GM18951 (cell line): Measurements from ENCODE around the gene KRT12.

Source experiments
- POLR2A ChIP-seq: IDR thresholded peaks from 4 replicates; pipeline ENCODE4 v1.6.1; 2011; ENCODE audit warnings: mild to moderate bottlenecking; ENCODE audit not compliant: insufficient read length, insufficient read depth; ENCODE audit errors: extremely low read depth
- in situ Hi-C: fragments of 300-500 bp; cut with MboI; formaldehyde crosslinking; loops from one replicate; pipeline ENCODE4 v1.12.0; 2022; ENCODE audit warnings: low sequenced_read_pairs, mixed read lengths, inconsistent platforms; ENCODE audit not compliant: unreplicated experiment

Gene KRT12

DNA sequence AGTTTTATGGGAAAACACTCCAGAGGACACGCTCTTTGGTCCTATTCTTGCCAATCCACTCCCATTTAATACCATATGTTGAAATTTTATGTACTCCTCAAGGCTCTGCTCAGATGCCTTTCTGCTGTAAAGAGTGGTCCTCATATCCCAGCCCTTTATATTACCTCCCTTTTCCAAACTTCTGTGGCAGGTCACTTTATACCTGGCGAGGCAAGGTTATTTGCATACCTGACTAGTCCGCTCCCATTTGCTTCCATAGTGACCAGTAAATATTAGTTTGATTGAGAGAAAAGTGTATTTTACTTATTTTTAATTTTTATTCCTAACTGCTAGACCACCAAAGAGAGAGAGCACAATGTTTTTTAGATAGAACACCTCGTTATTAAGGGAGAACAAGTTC, 17.3 kb downstream of the KRT12 start:
- TF ChIP-seq POLR2A = no peak
- in situ Hi-C loops = no loop called here

DNA sequence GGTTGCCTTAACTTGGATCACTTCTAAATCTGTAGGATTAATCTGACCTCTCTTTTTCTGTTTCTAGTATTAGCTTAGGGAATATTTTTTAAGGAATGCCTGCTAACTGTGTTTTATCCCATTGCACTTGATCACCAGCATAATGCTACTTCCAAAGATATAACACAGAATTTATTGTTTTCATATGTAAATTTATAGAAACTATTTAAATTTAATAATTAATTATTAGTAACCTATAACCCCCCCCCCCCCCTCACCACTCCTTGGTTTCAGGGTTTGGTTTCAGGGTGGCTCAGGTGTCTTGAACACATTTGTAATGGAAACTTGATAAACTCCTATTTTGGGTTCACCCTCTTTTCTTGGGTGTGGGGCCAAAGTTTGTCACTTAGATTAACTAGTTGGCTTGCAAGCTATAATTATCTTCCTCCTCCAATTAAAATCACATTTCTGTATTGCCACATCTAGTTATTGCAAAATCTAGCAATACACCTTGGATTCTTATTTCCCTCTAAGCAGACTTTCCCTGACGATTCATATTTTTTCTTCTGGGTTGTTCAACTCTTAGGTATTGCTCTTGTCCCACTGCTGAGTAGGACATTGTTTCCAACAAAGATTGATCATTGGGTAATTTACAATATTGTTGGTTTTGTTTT, 18.3 kb downstream of the KRT12 start:
- TF ChIP-seq POLR2A = no peak
- in situ Hi-C loops = no loop called here

DNA sequence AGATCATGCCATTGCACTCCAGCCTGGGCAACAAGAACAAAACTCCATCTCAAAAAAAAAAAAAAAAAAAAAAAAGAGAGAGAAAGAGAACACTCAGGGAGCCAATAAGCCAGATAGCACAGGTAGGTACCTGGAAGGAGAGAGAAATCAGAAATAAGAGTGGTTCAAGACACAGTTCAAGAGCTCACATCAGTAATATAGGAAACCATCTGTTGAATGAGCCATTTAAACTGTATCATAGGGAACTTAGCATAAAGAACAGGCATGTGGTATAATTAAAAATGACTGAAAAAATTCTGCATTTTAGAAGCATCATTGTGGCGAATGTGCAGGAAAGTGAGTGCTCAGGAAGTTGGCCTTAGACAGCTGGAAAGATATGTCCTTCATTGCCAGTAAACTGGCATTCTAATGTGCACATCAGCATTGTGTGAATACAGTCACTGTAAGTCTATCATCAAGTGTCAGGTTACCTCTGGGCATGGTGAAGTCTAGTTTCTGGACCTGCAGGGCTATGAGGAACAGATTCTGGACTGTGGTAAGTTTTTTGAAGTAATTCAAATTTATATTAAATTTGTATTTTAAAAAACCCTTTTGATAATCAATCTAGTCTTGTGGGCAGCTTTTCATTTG, 20.4 kb downstream of the KRT12 start:
- in situ Hi-C loops = no loop called here
- TF ChIP-seq POLR2A = no peak

DNA sequence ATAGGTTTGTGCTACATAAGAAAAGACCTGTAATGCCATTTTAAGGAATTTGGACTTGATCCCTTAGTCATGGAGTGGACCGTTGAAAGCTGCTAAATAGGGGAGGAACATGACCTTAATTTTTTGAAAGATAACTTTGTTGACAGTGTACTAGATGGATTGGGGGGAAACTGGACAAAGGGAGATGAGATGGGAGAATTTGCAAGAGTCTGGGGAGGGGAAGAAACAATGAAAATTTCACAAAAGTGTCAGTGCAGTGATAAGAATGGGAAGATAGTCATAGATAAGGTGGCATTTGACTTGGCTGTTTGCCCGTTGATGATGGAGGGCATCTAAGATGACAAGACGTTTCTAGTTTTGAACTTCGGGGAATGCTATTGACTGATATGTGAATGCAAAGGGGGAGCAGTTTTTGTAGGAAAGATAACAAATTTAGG, 22.3 kb downstream of the KRT12 start:
- no peak for TF ChIP-seq POLR2A
- in situ Hi-C loops = no loop called here

DNA sequence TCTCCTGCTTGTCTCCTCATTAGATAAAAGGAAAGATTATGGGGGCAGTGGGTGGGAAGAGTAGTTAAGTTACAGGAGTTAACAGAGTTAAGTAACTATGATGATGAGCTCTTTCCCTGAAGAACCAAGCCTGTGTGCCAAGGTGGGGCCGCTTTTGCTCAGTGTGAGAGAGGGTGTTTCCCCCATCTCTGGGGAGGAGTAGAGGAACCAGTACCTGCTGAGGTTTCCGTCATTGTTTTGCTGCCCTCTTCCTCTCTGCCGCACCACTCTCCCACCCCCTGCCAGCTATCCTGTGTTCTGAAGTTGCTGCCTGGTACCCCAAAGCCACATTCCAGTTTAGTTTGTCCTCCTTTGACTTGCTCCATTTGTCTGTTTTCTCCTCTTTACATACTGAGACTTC, 23.8 kb downstream of the KRT12 start:
- TF ChIP-seq POLR2A = no peak
- in situ Hi-C loops = no loop called here

DNA sequence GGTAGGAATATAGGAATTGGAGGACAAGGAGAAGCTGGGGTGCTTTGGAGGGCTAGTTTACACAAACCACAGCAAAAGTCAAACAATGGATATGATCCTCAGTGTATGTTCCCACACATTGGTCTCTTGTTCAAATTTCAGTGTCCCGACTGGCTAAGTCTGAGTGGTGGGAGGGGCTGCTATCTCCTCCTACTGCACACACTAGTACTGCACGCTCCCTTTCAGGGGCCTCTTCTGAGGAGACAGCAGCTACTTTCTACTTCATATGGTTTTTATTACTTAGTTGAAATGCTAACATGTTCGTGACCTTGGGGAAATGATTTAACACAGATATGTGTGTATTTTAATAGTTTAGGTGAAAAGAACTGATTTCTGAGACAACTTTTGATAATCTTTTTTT, 25.8 kb downstream of the KRT12 start:
- TF ChIP-seq POLR2A = no peak
- in situ Hi-C loops = no loop called here

DNA sequence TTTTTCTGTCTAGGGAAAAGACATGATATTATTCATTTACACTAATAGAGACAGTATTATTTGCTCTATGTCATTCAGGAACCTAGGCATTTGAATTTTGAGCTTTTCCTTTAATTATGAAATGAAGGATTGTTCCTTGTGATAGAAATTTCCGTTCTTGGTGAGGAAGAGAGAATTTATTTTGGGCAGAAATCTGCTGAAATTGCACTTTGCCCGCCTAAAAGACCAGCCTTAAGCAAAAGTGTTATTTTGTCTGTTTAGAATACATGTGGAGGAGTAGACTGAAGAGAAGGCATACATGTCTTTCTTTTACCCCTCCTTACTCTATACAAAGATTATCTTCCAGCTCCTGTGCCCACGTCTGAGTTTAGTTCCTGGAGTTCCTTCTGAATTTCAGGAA, 27.8 kb downstream of the KRT12 start:
- no peak for TF ChIP-seq POLR2A
- in situ Hi-C loops = no loop called here

DNA sequence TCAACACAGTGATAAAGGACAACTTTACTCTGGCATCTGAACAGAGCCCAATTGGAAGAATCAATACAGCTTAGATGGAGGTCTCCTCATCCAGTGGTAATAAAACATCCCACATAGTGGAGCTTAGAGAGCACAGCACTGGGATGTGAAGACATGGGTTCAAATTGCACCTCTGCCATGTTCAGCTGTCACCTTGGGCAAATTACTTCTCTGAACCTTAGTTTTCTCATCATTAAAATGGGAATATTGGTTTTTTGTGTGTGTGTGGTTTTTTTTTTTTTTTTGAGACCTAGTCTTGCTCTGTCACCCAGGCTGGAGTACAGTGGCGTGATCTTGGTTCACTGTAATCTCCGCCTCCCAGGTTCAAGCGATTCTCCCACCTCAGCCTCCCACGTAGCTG, 31.0 kb downstream of the KRT12 start:
- no peak for TF ChIP-seq POLR2A
- in situ Hi-C loops = no loop called here

DNA sequence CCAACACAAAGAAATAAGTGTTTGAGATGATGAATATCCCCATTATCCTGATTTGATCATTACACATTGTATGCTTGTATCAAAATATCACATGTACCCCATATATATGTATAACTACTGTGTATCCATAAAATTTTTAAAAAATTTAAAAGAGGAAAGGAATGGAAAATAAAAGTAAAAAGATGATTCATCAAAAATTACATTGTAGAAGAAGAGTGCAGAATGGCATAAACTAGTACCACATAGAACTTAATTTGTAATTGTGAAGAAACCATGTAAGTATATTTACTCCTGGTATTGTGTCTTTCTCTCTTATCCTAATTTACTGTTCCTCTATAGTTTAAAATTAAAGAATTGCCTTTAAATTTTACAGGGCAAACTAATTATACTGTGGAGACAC, 33.1 kb downstream of the KRT12 start:
- in situ Hi-C loops = no loop called here
- no peak for TF ChIP-seq POLR2A

DNA sequence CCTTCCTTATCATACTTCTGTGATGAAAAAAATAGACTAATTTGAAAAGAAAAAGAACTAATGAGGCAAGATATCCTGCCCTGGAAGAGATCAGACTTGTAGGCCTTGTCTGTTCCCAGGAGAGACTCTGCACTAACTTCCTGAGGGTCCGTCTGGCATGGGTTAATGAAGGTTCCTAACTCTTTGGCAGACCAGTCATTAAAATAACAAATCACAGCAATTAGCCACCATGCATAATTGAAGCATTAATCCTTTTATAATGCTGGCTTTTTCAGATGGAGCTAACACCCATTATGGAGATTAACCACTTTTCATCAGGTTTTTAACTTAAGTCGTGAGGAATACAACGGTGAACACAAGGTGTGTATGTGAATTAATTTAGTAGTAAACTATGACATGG, 34.2 kb downstream of the KRT12 start:
- no peak for TF ChIP-seq POLR2A
- in situ Hi-C loops = no loop called here

DNA sequence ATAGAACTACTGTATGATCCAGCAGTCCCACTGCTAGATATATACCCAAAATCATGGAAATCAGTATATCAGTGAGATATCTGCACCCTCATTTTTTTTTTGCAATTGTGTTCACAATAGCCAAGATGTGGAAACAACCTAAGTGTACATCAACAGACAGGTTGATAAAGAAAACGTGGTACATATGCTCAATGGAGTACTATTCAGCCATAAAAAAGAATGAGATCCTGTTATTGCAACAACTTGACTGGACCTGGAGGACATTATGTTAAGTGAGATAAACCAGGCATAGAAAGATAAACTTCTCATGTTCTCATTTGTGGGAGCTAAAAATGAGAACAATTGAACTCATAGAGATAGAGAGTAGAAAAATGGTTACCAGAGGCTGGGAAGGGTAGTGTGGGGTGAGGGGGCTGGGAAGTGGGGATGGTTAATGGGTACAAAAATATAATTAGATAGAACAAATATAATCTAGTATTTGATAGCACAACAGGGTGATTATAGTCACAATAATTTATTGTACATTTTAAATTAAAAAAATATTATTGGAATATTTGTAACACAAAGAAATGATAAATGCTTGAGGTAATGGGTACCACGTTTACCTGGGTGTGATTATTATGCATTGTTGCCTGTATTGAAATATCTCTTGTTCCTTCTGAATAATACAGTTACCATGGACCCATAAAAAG, 36.8 kb downstream of the KRT12 start:
- no peak for TF ChIP-seq POLR2A
- in situ Hi-C loops = no loop called here

DNA sequence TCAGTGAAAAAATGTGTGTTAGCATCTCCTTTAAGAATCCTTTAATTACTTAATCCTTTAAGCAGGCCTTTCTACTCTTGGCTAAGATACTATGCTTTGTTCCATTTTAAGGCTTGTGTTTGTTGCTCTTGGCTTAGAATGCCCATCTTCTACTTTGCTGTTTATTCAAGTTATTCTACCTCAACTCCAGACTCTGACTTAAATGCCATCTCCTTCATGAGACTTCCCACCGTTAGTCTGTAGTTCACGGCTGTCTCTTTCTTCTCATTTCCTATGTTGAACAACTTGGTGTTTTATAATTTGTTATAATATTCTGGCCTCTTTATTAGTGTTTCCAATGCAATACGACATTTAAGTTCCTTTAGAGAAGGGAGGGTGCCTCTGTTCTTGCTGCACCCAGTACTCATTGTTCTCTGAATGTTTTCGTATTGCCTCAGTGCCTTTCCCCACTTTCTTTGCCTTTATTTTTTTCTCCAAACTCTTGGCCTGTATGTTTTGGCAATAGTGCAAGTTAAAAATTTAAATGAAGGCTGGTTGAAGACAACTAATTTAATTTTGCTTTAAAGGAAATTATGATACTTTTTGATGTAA, 38.5 kb downstream of the KRT12 start:
- in situ Hi-C loops = no loop called here

DNA sequence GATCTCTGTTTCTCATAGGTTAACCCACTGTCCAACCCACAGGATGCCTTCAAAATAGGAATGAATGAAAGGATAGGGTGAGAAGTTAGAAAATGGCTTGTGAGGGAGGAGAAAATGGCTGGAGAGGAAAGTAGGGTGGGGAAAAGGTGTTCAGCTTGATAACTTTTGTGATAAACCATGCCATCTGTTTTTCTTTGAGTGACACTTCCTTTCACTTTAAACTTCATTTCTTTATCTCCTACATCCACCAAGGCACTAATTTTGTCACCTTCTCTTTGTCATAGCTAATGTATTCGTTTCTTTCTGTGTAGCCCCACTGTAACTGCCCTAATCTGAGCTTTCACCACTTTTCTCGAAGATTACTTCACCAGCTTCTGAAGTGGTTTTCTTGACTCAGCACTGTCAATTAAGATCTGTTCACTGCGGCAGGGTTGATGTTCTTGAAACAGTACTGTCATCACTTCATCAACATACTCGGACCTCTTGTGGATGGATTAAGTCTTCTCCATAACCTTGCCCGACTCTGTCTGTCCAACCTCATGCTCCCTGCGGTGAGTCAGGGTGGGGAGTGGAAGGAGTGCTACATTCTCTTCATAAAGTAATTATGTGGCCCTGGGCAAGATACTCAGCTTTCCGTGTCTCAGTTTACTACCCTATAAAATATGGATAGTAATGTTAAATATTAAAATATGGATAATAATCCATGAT, 39.1 kb downstream of the KRT12 start:
- no peak for TF ChIP-seq POLR2A
- in situ Hi-C loops = no loop called here

More for the DNA sequence above, 38.5 kb downstream of the KRT12 start:
- TF ChIP-seq POLR2A = no peak

DNA sequence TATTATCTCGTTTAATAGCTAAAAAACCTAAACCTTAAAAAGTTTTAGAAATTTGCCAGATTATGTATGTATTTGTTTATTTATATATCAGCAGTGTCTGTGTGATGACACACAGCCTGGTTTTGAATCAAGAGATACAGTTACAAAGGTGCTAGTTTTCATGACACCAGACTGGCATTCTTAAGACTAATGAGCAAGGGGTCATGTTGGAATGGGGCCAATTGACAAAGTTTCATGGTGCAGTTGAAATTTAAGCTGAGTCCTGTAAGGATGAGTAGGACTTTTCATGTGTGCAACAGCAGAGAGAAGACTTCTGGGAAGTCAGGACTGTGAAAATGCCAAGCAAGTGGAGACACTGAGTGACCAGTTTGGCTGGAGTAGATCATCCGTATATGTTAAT, 41.4 kb downstream of the KRT12 start:
- in situ Hi-C loops = no loop called here
- no peak for TF ChIP-seq POLR2A
